GM19455 (cell line): ENCODE results near the gene SARM1.
"Not testable (repeated sequence)": the region's sequence is repeated elsewhere in the genome, so short reads cannot be mapped to it uniquely, and the experiment has no call there.

Experiments
- ATAC-seq: cut with Tn5 transposase; IDR thresholded peaks from one replicate; pipeline ENCODE4 v1.9.1; 2021; ENCODE audit not compliant: unreplicated experiment

SARM1 gene

GRCh38 chr17:28371245-28372202, at the start of gene SARM1:
SARM1 (plus strand) TSS chr17:28371694; CDS start chr17:28372033, 339 bp downstream.
- peak; percentile 50 for ATAC-seq

DNA sequence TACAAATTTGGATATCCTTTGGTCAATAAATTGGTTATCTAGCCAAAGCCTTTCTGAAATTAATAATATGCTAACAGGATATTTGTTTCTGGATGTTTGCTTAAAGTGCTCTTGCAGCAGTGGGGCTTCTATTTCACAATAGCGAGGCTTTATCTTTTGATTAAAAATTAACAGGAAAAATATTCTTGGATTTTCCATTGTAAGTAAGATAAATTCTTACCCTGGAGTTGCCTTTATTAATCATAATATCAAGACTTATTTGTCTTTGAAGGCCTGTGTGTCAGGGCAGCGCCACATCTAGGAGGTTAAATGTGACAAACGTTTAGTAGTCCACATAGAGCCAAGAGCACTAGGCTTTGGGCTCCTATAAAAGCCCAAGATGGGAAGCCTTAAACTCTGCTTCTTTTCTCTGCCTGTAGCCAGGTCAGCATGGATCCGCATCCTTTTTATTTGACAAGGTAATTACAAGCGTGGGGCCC, 47.2 kb upstream of the SARM1 start:
- no peak for ATAC-seq

GRCh38 chr17:28324781-28325180, 46.7 kb upstream of the SARM1 start:
- no peak for ATAC-seq

GRCh38 chr17:28325211-28325610, 46.3 kb upstream of the SARM1 start:
- no peak for ATAC-seq

DNA sequence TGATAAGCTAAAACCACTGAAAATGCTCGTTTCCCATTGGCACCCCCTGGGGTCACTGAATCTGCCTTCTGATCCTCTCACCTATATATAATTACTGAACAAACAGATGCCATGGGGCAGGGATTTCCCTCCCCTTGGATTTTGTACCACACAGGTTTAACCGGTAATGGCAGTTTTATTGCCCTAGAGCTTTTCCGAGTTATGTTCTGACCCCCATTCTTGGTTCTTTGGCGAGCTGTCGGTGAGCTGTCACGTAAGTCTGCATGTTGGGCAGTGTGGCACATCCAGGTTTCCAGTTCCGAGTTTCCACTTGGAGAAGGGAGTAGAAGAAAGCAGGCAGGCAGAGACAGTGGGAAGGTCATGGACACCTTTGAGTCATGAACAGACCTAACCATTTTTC, 45.4 kb upstream of the SARM1 start:
- no peak for ATAC-seq

- ATAC-seq: no peak
Observed at GRCh38 chr17:28327031-28327607, 44.4 kb upstream of the SARM1 start.

DNA sequence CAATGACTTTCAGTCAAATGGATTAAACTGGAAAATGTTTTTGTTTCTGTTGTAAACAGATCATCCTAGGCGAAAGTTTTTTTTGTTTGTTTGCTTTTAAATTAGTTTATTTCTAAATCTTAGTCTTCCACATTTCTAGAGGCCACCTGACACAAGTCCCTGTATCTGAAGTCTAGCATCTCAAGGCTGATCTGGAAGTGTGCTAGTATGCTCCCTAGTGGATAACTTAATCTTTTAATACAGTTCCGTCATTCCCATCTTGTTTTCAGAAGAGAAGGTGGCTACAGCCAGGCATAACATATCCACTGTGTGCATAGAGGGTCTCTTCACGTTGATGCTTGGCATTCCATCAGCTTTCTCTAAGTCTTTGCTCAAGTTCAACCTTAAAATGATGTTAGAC, 43.8 kb upstream of the SARM1 start:
- ATAC-seq: no peak

DNA sequence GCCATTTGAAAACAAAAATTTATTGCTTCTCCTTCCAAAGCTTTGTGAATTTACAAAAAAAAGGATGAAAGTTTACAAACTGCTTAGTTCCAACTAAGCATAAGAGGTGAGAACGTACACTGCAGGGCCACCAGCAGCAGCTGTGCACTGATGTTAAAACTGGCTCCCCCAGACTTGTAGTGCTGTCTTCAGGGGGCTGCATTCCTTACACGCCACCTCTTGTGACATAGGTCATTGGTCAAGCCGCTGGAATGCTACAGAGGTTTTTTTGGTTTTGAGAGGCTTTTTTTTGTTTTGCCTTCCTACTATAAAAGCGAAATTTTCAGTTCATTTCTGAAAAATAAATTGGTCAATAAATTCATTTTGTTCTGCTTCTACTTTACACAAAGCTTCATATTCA, 43.2 kb upstream of the SARM1 start:
- ATAC-seq: no peak

DNA sequence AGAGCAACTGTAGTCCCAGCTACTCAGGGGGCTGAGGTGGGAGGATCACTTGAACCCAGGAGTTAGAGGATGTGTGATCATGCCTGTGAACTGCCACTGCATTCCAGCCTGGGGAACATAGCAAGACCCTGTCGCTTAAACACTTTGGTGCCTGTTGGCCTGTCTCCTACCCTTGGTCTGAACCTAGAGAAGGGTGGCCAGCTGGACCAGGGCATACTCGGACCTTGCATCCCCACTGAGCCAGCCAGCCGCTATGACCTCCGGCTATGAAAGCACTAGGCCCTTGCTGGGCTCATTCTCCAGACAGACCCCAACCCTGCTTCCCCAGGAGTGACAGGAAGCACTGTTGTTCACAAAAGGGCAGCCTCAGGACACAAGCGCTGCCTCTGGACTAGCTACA, 40.8 kb upstream of the SARM1 start:
- no peak for ATAC-seq

DNA sequence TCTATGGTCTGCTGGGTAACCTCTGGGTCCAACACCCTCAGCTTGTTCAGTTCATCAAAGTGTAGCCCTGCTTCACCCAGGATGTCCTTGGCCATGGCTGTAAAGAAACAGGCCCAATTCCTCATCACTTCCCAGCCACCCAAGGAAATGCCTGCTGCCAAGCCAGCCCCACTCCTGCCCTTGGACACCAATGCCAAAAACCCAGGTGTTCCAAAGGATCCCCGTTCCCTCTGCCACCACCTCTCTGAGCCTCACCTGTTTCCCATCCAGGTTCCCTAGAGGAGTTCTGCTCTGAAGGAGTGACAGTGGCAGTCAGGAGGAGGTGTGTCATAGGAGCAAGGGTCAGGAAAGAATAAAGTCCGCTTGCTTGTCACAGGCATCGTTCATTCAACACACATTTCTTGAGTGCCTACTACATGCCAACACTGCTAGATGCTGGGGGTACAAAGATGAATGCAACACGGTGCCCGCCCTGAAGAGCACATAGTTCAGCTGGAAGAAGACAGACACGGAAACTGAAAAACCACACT, 39.5 kb upstream of the SARM1 start:
- no peak for ATAC-seq

DNA sequence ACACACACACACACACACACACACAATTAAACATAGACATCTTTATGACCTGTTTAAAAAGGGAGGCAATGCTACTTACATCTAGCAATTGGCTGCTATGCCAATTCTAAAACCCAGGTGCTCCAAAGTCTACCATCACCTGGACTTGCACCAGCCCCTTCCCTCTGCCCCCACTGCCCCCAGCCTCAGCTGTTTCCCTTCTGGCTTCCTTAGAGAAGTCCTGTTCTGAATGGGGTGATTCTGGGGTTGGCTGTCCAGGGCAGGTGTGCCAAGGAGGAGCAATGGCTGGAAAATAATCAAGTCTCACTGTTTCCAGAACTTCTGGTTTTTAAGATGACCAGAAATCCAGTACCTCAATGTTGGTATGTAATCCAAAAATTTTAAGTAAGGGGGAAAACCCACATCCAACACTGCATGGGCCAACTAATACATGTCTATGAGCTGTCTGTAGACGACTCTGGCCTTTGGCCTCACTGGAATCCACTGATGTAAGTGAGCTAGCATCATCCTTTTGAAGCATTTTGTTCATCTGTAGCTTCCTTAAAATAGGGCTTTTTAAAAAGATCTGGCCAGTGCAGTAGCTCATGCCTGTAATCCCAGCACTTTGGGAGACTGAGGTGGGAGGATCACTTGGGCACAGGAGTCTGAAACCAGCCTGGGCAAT, 38.3 kb upstream of the SARM1 start:
- no peak for ATAC-seq

- ATAC-seq: no peak
Observed at GRCh38 chr17:28334171-28334570, 37.3 kb upstream of the SARM1 start.

DNA sequence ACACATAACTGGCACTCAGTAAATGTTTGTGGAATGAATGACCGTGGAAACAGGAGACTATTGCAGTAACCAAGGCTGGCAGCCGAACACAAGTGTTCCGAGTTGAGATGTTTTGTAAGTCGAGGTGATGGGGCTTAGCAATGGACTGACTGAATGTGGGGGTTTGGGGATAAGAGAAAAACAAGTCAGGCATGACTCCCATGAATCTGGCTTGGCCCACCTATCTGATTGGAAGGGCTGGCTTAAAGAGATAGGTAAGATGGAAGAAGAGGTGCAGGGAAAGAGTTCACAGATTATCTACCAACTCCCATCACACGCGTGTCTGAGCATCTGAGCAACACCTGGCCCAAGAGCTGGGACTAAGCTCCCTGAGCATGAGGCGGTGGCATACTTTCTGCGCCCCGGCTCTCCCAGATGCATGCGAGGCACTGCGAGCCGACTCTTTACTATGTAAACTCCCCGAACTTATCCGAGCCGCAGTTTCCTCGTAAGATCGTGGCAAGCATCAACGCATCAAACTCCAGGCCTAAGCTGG, 36.8 kb upstream of the SARM1 start:
- ATAC-seq: no peak

DNA sequence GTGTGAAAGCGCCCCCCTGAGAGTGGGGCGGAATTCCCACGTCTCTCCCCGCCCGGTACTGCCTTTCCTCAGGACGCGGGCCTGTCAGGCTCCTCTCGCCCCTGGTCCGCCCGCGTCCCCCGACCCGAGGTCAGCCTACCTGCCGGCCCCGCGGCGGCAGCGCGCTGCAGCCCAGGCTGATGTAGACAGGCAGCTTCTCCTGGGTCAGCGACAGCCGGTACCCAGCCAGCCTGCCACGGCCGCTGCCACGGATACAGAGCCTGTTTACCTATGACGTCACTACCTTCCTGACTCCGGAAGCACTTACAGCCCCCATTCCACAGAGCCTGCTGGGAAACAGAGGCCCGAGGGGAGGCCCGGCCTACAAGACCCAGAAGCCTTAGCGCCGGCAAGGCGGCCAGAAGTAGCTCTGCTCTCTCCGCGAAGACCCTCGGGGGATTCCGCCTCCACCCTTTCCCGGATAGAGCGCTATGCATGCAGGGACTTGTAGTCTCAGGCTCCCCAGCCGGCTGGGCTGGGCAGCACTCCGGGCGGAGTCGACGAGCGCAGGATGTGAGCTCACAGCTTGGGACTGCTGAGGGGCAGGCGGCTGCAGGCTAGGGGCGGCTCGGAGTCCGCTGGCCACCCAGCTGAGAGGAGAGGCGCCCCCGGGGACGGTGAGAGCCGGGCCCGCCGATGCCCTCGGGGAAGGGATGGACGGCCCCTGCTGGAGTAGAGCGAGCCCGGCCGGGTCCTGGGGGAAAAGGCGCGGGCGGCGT, 36.1 kb upstream of the SARM1 start, which contains the start of the genes IFT20 and TNFAIP1:
Gene IFT20, minus strand, starts transcription at position 272 of the 758 bp plus-strand sequence. CDS start 3,487 bp downstream, outside the sequence.
Gene TNFAIP1, plus strand, starts transcription at position 561 of the 758 bp plus-strand sequence. CDS start 3,761 bp downstream, outside the sequence.
- peak; percentile 93 for ATAC-seq

- no peak for ATAC-seq
Observed at GRCh38 chr17:28335959-28336871, 35.3 kb upstream of the SARM1 start.

DNA sequence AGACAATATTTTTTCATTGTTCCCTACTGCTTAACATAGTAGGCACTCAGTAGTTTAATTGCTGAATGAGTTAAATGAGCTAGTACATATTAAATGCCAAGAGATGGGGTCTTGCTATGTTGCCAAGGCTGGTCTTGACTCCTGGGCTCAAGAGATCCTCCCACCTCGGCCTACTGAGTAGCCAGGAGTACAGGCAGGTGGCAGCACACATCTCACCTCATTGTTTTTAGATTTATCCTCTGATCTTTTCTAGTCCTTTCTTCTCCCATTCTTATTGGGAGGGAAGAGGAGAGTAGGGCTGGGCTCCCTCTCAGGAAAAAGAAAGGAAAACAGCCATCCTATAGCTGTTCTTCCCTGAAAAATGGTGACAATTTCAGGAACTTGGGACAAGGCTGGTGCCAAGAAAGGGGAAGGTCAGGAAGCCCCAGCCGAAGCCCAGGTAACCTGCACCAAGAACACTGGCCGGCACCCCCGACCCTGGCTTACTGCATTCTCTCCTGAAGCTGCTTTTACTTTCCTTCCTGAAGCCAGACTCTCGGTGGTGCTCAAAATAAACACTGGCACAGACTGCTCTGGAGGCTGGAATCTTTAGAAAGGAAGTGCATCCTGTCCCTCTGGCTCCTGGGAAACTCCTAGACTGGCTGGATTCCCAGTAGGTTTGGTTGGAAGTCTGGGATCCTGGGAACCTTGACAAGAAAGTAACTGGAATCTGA, 33.3 kb upstream of the SARM1 start:
- ATAC-seq: no peak

DNA sequence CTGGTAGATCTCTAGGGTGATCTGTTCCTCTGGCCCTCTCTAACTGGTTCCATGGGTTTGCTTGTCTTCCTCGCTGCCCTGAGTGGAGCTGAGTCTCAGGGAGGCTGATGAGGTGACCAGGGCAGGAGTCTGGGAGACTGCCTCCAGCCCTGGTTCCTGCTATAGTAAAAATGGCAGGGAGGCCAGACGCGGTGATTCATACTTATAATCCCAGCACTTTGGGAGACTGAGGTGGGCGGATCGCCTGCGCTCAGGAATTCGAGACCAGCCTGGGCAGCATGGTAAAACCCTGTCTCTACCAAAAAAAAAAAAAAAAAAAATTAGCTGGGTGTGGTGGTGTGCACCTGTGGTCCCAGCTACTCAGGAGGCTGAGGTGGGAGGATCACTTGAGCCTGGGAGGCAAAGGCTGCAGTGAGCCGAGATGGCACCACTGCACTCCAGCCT, 32.7 kb upstream of the SARM1 start:
- not testable (repeated sequence) for ATAC-seq

DNA sequence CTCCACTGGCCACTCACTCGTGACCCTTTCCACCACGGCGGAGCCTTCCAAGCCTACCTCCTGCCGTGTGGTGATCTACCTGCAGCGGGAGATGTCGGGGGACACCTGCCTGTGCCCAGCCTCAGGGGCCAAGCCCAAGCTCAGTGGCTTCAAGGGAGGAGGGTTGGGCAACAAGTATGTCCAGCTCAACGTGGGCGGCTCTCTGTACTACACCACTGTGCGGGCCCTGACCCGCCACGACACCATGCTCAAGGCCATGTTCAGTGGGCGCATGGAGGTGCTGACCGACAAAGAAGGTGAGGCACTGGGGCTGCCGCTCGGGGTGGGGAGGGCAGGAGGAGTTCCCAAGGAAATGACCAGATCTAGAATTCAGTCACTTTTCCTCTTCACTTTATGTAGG, 32.1 kb upstream of the SARM1 start:
- no peak for ATAC-seq
